MG63 (cell line): ENCODE data around the gene IL9R. TPM values are rescaled to one million over a fixed set of nuclear protein-coding genes. Genes with fewer than 3 reads are reported as not detected.
"Not testable (repeated sequence)": the region's sequence is repeated elsewhere in the genome, so short reads cannot be mapped to it uniquely, and the experiment has no call there.

ENCODE experiments used
- DNase-seq: peaks from one replicate; pipeline ENCODE4 v3.0.0-alpha.2; 2020
- H3K27me3 ChIP-seq: fragments of 250-450 bp; sonication (Bioruptor Pico); 2 replicates; pipeline ENCODE4 v1.5.1; 2020; ENCODE audit warnings: mild to moderate bottlenecking, moderate library complexity
- H3K36me3 ChIP-seq: fragments of 250-450 bp; sonication (Bioruptor Pico); 2 replicates; pipeline ENCODE4 v1.5.1; 2020; ENCODE audit warnings: mild to moderate bottlenecking, moderate library complexity
- H3K4me3 ChIP-seq: fragments of 250-450 bp; sonication (Bioruptor Pico); 2 replicates; pipeline ENCODE4 v1.5.1; 2020; ENCODE audit warnings: mild to moderate bottlenecking, moderate library complexity
- H3K9me3 ChIP-seq: fragments of 250-450 bp; sonication (Bioruptor Pico); 2 replicates; pipeline ENCODE4 v1.5.1; 2020; ENCODE audit warnings: mild to moderate bottlenecking, moderate library complexity
- total RNA-seq: library from RNA; depleted of rRNA; stranded (reverse); fragments of >200 nt; shearing (Covaris generic); gene quantifications from 2 replicates; pipeline ENCODE4 v1.2.3, GENCODE V29; 2014; ENCODE audit warnings: low replicate concordance; rRNA removed

IL9R gene
- total RNA-seq, 1 experiment from 2014 or later = not detected

- H3K9me3 ChIP-seq, H3K27me3 ChIP-seq, H3K36me3 ChIP-seq, H3K4me3 ChIP-seq, DNase-seq: not testable (repeated sequence)
Measured at GRCh38 chrX:156008379-156008778, 10.9 kb downstream of the IL9R start.

- Histone ChIP-seq H3K9me3 (no peaks in the 10 kb centered on the region), H3K4me3 (no peak overlapping the region), H3K36me3 (no peaks in the 10 kb centered on the region), H3K27me3 (no peaks in the 10 kb centered on the region)
- DNase-seq = no peak
Measured at GRCh38 chrX:156008915-156009314, 11.4 kb downstream of the IL9R start.

GRCh38 chrX:156009691-156010090 lies 12.2 kb downstream of the IL9R start:
- not testable (repeated sequence) for H3K4me3 ChIP-seq, DNase-seq, H3K9me3 ChIP-seq, H3K36me3 ChIP-seq, H3K27me3 ChIP-seq

- H3K4me3 ChIP-seq, H3K9me3 ChIP-seq, DNase-seq, H3K27me3 ChIP-seq, H3K36me3 ChIP-seq: not testable (repeated sequence)
Measured at GRCh38 chrX:156013286-156013953, 15.9 kb downstream of the IL9R start.

GRCh38 chrX:156019846-156020245 lies 22.4 kb downstream of the IL9R start:
- not testable (repeated sequence) for H3K27me3 ChIP-seq, H3K9me3 ChIP-seq, H3K4me3 ChIP-seq, DNase-seq, H3K36me3 ChIP-seq

GRCh38 chrX:156023002-156023401 lies 25.5 kb downstream of the IL9R start:
- H3K9me3 ChIP-seq, H3K36me3 ChIP-seq, H3K4me3 ChIP-seq, H3K27me3 ChIP-seq, DNase-seq: not testable (repeated sequence)

GRCh38 chrX:156024949-156025492 lies 27.5 kb downstream of the IL9R start:
- not testable (repeated sequence) for H3K36me3 ChIP-seq, H3K4me3 ChIP-seq, H3K27me3 ChIP-seq, DNase-seq, H3K9me3 ChIP-seq

- not testable (repeated sequence) for H3K36me3 ChIP-seq, H3K9me3 ChIP-seq, DNase-seq, H3K27me3 ChIP-seq, H3K4me3 ChIP-seq
Measured at GRCh38 chrX:156028653-156029237, 31.2 kb downstream of the IL9R start.

GRCh38 chrX:156029296-156029695 lies 31.8 kb downstream of the IL9R start:
- H3K27me3 ChIP-seq, H3K36me3 ChIP-seq, DNase-seq, H3K4me3 ChIP-seq, H3K9me3 ChIP-seq: not testable (repeated sequence)

GRCh38 chrX:156029707-156030442 lies 32.4 kb downstream of the IL9R start:
- not testable (repeated sequence) for H3K9me3 ChIP-seq, H3K36me3 ChIP-seq, DNase-seq, H3K27me3 ChIP-seq, H3K4me3 ChIP-seq

- not testable (repeated sequence) for DNase-seq, H3K4me3 ChIP-seq, H3K27me3 ChIP-seq, H3K9me3 ChIP-seq, H3K36me3 ChIP-seq
Measured at GRCh38 chrX:156030474-156030873, 33.0 kb downstream of the IL9R start.

Other genes with a start within 250 kb of the IL9R start
- 31.0 and 40.3 TPM in 2 replicates for gene VAMP7, start 116.4 kb upstream of the IL9R start, total RNA-seq